ENCODE measurements around the gene VPS35.

GRCh38 chr16:46706642-46707041 lies 17.7 kb upstream of the VPS35 start:
- TF ChIP-seq CTCF (IDR thresholded peaks at IDR 0.05) (no peak), POLR2AphosphoS5 (IDR thresholded peaks at IDR 0.05) (no peak), EP300 (IDR thresholded peaks at IDR 0.05) (no peak), POLR2A (IDR thresholded peaks at IDR 0.05) (no peak)
